Tibial artery (tissue), 4 donors: ENCODE measurements around the gene STAM2.

Experiments used
- DNase-seq, 2 donors: peaks; one replicate each; pipeline ENCODE4 v3.0.0-alpha.2; 2019
- H3K27ac ChIP-seq, 2 donors: fragments of 200-600 bp; sonication (generic) in 1 of 2; 1 replicate in 1 of 2; 2 replicates in 1 of 2; pipeline ENCODE4 v1.5.1; 2018 to 2019; ENCODE audit warnings: mild to moderate bottlenecking in 1 of 2
- H3K27me3 ChIP-seq, 2 donors: fragments of 200-600 bp; sonication (generic) in 1 of 2; one replicate each; pipeline versions ENCODE4 v1.5.1 to v1.6.0; 2016 to 2019
- H3K36me3 ChIP-seq, 3 donors: fragments of 200-600 bp; sonication (generic) in 2 of 3; one replicate each; pipeline ENCODE4 v1.5.1; 2016 to 2019; ENCODE audit warnings: mild to moderate bottlenecking in 2 of 3
- H3K4me1 ChIP-seq, 4 donors: fragments of 200-600 bp; sonication (generic) in 2 of 4; 1 replicate in 3 of 4; 2 replicates in 1 of 4; pipeline ENCODE4 v1.5.1; 2016 to 2019
- H3K4me3 ChIP-seq, 2 donors: fragments of 200-600 bp; sonication (generic) in 1 of 2; 1 replicate in 1 of 2; 2 replicates in 1 of 2; pipeline ENCODE4 v1.5.1; 2018 to 2019; ENCODE audit warnings: mild to moderate bottlenecking in 2 of 2
- H3K9me3 ChIP-seq, 3 donors: fragments of 200-600 bp; sonication (generic) in 1 of 3; one replicate each; pipeline ENCODE4 v1.5.1; 2016 to 2019
- CTCF ChIP-seq, 2 experiments: fragments of 200-600 bp in 1 of 2; fragments of 450-650 bp in 1 of 2; IDR thresholded peaks; one replicate each; pipeline ENCODE4 v1.5.1; 2017 to 2019; ENCODE audit warnings: antibody characterized with exemption in 2 of 2, mild to moderate bottlenecking in 1 of 2, moderate library complexity in 1 of 2
- intact Hi-C: fragments of 100-400 bp; cut with DNase I; formaldehyde crosslinking; loops from one replicate; pipeline ENCODE4 v1.15.0; 2023; ENCODE audit warnings: low total_unique reads

Gene STAM2

GRCh38 chr2:152132306-152132705 lies 43.3 kb downstream of the STAM2 start:
- Histone ChIP-seq H3K4me1 (no peaks in the 10 kb centered on the region), H3K36me3 (peaks cover 9 to 23% (median 12%) of the 10 kb centered on the region in 3 donors), H3K9me3 (no peaks in the 10 kb centered on the region), H3K27me3 (no peaks in the 10 kb centered on the region), H3K27ac (no peak overlapping the region), H3K4me3 (no peak overlapping the region)
- DNase-seq, result no peak
- intact Hi-C loops, result no loop called here
- TF ChIP-seq CTCF (IDR thresholded peaks at IDR 0.05), result no peak

- no peak for TF ChIP-seq CTCF (IDR thresholded peaks at IDR 0.05)
- no peak for DNase-seq
- Histone ChIP-seq H3K4me3 (no peak overlapping the region), H3K4me1 (no peaks in the 10 kb centered on the region), H3K9me3 (no peaks in the 10 kb centered on the region), H3K27me3 (no peaks in the 10 kb centered on the region), H3K36me3 (peaks cover 26 to 59% (median 31%) of the 10 kb centered on the region in 3 donors), H3K27ac (no peak overlapping the region)
- intact Hi-C loops, result no loop called here
Observed at GRCh38 chr2:152127628-152128027, 47.9 kb downstream of the STAM2 start.

GRCh38 chr2:152126664-152127063 lies 48.9 kb downstream of the STAM2 start:
- H3K27ac ChIP-seq, result no peak overlapping the region
- intact Hi-C loops, result no loop called here
- no peak for TF ChIP-seq CTCF (IDR thresholded peaks at IDR 0.05)
- H3K4me1 ChIP-seq, result no peaks in the 10 kb centered on the region
- peaks cover 23 to 67% (median 34%) of the 10 kb centered on the region in 3 donors for H3K36me3 ChIP-seq
- H3K27me3 ChIP-seq, result no peaks in the 10 kb centered on the region
- no peak overlapping the region for H3K4me3 ChIP-seq
- H3K9me3 ChIP-seq, result no peaks in the 10 kb centered on the region
- DNase-seq, result no peak

GRCh38 chr2:152122161-152122560 lies 53.4 kb downstream of the STAM2 start:
- H3K27me3 ChIP-seq, result no peaks in the 10 kb centered on the region
- no peaks in the 10 kb centered on the region for H3K9me3 ChIP-seq
- H3K4me3 ChIP-seq, result no peak overlapping the region
- no peak overlapping the region for H3K27ac ChIP-seq
- no peak for TF ChIP-seq CTCF (IDR thresholded peaks at IDR 0.05)
- no peaks in the 10 kb centered on the region for H3K4me1 ChIP-seq
- DNase-seq, result no peak
- intact Hi-C loops, result no loop called here
- H3K36me3 ChIP-seq, result peaks cover 21 to 57% (median 30%) of the 10 kb centered on the region in 3 donors

GRCh38 chr2:152120430-152120829 lies 55.1 kb downstream of the STAM2 start:
- no peak for DNase-seq
- Histone ChIP-seq H3K4me3 (no peak overlapping the region), H3K4me1 (no peaks in the 10 kb centered on the region), H3K9me3 (no peaks in the 10 kb centered on the region), H3K36me3 (peaks cover 16 to 44% (median 27%) of the 10 kb centered on the region in 3 donors), H3K27me3 (no peaks in the 10 kb centered on the region), H3K27ac (no peak overlapping the region)
- intact Hi-C loops, result no loop called here
- no peak for TF ChIP-seq CTCF (IDR thresholded peaks at IDR 0.05)

GRCh38 chr2:152115952-152116351 lies 59.6 kb downstream of the STAM2 start:
- Histone ChIP-seq H3K9me3 (no peaks in the 10 kb centered on the region), H3K4me3 (no peak overlapping the region), H3K27me3 (no peaks in the 10 kb centered on the region), H3K4me1 (no peaks in the 10 kb centered on the region), H3K36me3 (peaks cover 0 to 7% (median 3%) of the 10 kb centered on the region in 3 donors), H3K27ac (no peak overlapping the region)
- intact Hi-C loops, result no loop called here
- no peak for DNase-seq
- TF ChIP-seq CTCF (IDR thresholded peaks at IDR 0.05), result no peak
